ENCODE measurements around the gene FCER1A. TPM values are rescaled to one million over a fixed set of nuclear protein-coding genes. Genes with fewer than 3 reads are reported as not detected.

FCER1A gene
- total RNA-seq: not detected

- ATAC-seq (ENCODE audit: low FRiP score) (no peak), DNase-seq (ENCODE audit: low spot score) (no peak)
- TF ChIP-seq CTCF (IDR thresholded peaks at IDR 0.05): no peak
These were observed at the start of gene FCER1A for GRCh38 chr1:159302095-159302494. Gene FCER1A, plus strand, starts transcription at chr1:159302336. Its CDS starts 29 bp downstream, at chr1:159302365.

GRCh38 chr1:159261311-159261710, 40.8 kb upstream of the FCER1A start:
- no peak for DNase-seq (ENCODE audit: low spot score)
- no peak for ATAC-seq (ENCODE audit: low FRiP score)
- no peak for TF ChIP-seq CTCF (IDR thresholded peaks at IDR 0.05)

GRCh38 chr1:159261721-159262494, 40.2 kb upstream of the FCER1A start:
- ATAC-seq (ENCODE audit: low FRiP score): no peak
- no peak for DNase-seq (ENCODE audit: low spot score)
- TF ChIP-seq CTCF (IDR thresholded peaks at IDR 0.05): no peak

GRCh38 chr1:159266832-159267231, 35.3 kb upstream of the FCER1A start:
- TF ChIP-seq CTCF (IDR thresholded peaks at IDR 0.05): no peak
- ATAC-seq (ENCODE audit: low FRiP score) (no peak), DNase-seq (ENCODE audit: low spot score) (no peak)

GRCh38 chr1:159274631-159275030, 27.5 kb upstream of the FCER1A start:
- DNase-seq (ENCODE audit: low spot score): no peak
- TF ChIP-seq CTCF (IDR thresholded peaks at IDR 0.05): no peak
- ATAC-seq (ENCODE audit: low FRiP score): no peak

- no peak for ATAC-seq (ENCODE audit: low FRiP score)
- DNase-seq (ENCODE audit: low spot score): no peak
- TF ChIP-seq CTCF (IDR thresholded peaks at IDR 0.05): no peak
These were observed 26.2 kb upstream of the FCER1A start for GRCh38 chr1:159275891-159276290.

- DNase-seq (ENCODE audit: low spot score): no peak
- no peak for ATAC-seq (ENCODE audit: low FRiP score)
- TF ChIP-seq CTCF (IDR thresholded peaks at IDR 0.05): no peak
These were observed 22.4 kb upstream of the FCER1A start for GRCh38 chr1:159279773-159280172.

All from omental fat pad (tissue), 4 donors.